22Rv1 (cell line): ENCODE measurements around the gene EOLA1.
"Not testable (repeated sequence)": the region's sequence is repeated elsewhere in the genome, so short reads cannot be mapped to it uniquely, and the experiment has no call there.

Source experiments
- ZFX ChIP-seq: fragments of 450-650 bp; IDR thresholded peaks from 2 replicates; pipeline ENCODE4 v1.6.1; 2017; ENCODE audit warnings: antibody characterized with exemption, borderline replicate concordance
- TF ChIP-seq, protein P1 (sequence below): fragments of 450-650 bp; IDR thresholded peaks from 2 replicates; pipeline ENCODE4 v1.5.1; 2017; ENCODE audit warnings: mild to moderate bottlenecking

DNA sequence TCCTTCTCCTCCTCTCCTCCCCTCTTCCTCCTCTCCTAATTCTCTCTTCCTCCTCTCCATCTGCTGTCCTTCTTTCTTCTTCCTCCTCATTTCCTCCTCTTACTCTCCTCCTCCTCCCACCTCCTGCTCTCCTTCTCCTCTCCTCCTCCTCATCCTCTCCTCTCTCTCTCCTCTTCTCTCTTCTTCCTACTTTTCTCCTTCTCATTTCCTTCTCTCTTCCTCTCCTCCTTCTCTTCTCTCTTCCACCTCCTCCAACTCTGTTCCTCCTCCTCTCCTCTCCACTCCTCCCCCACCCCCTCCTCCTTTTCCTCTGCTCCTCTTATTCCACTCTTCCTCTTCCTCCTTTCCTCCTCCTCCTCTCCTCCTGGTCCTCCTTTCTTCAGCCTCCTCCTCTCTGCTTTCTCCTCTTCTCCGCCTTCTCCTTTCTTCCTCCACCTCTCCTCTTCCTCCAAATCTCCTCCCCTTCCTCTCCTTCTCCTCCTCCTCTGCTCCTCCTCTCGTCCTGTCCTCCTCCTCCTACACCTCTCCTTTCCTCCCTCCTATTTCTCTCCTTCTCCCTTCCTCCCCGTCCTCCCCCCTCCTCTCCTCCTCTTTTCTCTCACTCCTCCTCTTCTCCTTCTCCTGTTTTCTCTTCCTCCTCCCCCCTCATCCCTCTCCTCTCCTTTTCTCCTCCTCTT is 5.7 kb upstream of the EOLA1 start:
- TF ChIP-seq, protein P1, sequence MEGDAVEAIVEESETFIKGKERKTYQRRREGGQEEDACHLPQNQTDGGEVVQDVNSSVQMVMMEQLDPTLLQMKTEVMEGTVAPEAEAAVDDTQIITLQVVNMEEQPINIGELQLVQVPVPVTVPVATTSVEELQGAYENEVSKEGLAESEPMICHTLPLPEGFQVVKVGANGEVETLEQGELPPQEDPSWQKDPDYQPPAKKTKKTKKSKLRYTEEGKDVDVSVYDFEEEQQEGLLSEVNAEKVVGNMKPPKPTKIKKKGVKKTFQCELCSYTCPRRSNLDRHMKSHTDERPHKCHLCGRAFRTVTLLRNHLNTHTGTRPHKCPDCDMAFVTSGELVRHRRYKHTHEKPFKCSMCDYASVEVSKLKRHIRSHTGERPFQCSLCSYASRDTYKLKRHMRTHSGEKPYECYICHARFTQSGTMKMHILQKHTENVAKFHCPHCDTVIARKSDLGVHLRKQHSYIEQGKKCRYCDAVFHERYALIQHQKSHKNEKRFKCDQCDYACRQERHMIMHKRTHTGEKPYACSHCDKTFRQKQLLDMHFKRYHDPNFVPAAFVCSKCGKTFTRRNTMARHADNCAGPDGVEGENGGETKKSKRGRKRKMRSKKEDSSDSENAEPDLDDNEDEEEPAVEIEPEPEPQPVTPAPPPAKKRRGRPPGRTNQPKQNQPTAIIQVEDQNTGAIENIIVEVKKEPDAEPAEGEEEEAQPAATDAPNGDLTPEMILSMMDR = not testable (repeated sequence)
- TF ChIP-seq ZFX = not testable (repeated sequence)
